WERI-Rb-1 (cell line): ENCODE measurements around the gene TTC33.

Source experiments
- DNase-seq: peaks from one replicate; pipeline ENCODE4 v3.0.0-alpha.2; 2020
- H3K27ac ChIP-seq: fragments of 250-450 bp; sonication (Bioruptor Pico); 2 replicates; pipeline ENCODE4 v1.5.1; 2020; ENCODE audit warnings: mild to moderate bottlenecking, moderate library complexity
- H3K27me3 ChIP-seq: fragments of 250-450 bp; sonication (Bioruptor Pico); 2 replicates; pipeline ENCODE4 v1.5.1; 2021; ENCODE audit warnings: mild to moderate bottlenecking, low read depth, moderate library complexity; ENCODE audit not compliant: insufficient read depth, severe bottlenecking
- H3K36me3 ChIP-seq: fragments of 250-450 bp; sonication (Bioruptor Pico); 2 replicates; pipeline ENCODE4 v1.5.1; 2020; ENCODE audit warnings: mild to moderate bottlenecking, moderate library complexity
- H3K4me3 ChIP-seq: 2 replicates; pipeline ENCODE4 v1.5.1; 2011; ENCODE audit warnings: low read depth, mild to moderate bottlenecking, control low read depth, low read length
- H3K9me3 ChIP-seq: fragments of 250-450 bp; sonication (Bioruptor Pico); 2 replicates; pipeline ENCODE4 v1.5.1; 2021; ENCODE audit warnings: mild to moderate bottlenecking, moderate library complexity; ENCODE audit not compliant: severe bottlenecking
- TF ChIP-seq, protein P1 (sequence below): IDR thresholded peaks from 2 replicates; pipeline ENCODE4 v1.5.1; 2011; ENCODE audit warnings: low read depth, mild to moderate bottlenecking, control low read depth, inconsistent platforms, low read length

The TTC33 gene

DNA sequence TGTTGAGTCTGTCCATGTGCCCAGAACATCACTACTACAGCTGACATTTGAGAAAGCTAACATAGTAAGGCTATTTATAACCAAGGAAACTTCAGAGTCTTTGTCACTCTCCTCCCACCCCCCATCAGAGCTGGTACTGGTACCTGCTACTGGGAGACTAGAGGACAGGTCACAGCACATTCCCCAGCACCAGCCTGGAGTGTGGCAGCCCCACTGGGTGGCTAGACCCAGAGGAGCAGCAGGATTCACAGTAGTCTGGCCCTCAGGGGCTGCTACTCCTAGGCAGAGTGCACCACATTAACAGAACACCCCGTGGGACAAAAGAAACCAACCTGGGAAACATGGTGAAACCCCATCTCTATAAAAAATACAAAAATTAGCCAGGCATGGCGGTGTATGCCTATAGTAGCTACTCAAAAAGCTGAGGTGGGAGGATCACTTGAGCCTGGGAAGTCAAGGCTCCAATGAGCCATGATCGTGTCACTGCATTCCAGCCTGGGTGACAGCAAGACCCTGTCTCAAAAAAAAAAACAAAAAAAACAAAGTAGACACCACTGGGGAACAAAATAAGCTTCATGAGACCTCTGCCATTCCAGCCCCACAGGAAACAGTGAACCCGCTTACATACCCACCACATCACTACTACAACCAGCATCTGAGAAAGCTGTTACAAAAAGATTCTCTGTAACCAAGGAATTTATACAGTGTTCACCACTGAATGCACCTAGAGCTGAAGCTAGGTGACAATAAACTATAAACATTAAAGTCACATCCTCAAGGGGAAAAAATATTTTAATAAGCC is 102.3 kb downstream of the TTC33 start:
- TF ChIP-seq, protein P1, sequence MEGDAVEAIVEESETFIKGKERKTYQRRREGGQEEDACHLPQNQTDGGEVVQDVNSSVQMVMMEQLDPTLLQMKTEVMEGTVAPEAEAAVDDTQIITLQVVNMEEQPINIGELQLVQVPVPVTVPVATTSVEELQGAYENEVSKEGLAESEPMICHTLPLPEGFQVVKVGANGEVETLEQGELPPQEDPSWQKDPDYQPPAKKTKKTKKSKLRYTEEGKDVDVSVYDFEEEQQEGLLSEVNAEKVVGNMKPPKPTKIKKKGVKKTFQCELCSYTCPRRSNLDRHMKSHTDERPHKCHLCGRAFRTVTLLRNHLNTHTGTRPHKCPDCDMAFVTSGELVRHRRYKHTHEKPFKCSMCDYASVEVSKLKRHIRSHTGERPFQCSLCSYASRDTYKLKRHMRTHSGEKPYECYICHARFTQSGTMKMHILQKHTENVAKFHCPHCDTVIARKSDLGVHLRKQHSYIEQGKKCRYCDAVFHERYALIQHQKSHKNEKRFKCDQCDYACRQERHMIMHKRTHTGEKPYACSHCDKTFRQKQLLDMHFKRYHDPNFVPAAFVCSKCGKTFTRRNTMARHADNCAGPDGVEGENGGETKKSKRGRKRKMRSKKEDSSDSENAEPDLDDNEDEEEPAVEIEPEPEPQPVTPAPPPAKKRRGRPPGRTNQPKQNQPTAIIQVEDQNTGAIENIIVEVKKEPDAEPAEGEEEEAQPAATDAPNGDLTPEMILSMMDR: no peak
- no peaks in the 10 kb centered on the region for H3K36me3 ChIP-seq
- H3K9me3 ChIP-seq: no peaks in the 10 kb centered on the region
- no peaks in the 10 kb centered on the region for H3K27me3 ChIP-seq
- DNase-seq: no peak
- no peak overlapping the region for H3K4me3 ChIP-seq
- H3K27ac ChIP-seq: no peak overlapping the region

DNA sequence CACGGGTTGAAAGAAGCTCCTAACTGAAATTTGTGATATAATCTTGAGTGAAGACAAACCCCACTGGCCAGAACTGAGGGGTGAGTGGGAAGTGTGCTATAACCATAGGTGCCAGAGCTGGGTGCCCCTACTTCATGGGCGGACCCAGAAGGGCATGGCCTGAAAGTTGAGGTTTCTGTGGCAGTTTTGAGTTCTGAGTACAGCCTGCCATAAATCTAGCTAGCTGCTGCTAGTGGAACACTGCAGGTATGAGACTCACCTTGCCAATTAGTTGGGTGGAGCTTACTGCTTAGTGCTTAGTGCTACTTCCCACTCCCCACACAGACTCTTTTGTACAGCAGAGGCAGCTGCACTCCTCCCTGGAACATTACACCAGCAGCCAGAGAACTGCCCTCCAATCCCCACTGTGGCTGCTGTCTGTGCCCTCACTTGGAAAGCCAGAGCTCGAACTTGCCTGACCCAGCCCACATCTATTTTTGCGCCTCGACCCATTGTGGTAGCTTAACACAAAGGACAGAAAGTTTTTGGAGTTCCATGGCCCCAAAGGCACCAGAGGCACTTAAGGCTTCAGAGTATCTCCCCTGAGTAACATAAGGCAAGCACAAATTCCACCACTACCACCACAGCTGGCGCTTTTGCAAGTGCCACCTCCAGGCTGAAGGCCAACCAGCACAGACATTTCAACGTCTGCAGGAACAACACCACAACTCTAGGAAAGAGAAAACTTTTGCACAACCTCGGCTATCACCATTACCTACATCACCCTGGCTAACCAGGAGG is 103.1 kb downstream of the TTC33 start:
- Histone ChIP-seq H3K4me3 (no peak overlapping the region), H3K27ac (no peak overlapping the region), H3K27me3 (no peaks in the 10 kb centered on the region), H3K9me3 (no peaks in the 10 kb centered on the region), H3K36me3 (no peaks in the 10 kb centered on the region)
- DNase-seq: no peak
- TF ChIP-seq, protein P1: no peak

DNA sequence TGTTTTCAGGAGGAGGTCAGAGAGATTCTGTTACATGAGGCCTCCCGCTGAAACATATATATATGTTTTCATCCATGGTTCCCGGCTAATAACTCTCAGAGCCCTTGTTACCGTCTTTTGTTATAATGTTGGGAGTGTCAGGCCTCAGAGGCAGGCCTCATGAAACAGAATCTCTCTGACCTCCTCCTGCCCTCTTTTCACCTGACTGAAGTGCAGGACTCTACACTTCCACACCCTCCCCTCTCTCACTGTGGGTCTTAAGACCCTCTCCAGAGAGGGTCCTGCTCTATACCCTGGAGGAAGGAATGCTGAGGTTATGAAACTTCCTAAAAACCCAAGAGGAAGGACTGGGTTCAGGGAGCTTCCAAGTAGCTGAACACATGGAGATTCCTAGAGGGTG is 104.6 kb downstream of the TTC33 start:
- TF ChIP-seq, protein P1: no peak
- H3K27ac ChIP-seq: no peak overlapping the region

DNA sequence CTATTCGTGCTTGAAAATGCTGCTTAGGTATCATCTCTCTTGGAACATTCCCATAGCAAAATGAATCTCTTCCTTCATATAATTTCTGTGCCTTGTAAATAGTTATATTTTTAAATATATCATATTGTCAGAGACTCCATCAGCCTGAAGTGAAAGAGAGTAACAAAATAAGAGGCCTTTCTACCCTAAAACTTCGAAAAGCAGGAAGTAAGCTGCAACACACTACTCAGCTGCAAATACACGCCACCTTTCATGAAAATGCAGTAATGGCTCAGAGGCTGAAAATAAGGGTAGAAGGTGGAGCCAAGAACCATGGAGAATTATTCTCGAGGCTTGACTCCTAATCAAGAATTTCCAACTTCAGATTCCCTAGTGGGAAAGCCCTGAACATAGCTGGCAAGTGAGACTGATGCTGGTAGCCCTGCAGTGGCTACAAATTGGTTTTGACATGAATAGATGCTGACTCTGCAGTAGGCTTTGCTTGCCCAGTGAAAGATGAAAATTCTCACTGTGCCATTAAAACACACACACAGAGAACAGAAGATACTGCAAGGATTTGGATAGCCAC is 106.2 kb downstream of the TTC33 start:
- no peak overlapping the region for H3K4me3 ChIP-seq
- H3K36me3 ChIP-seq: no peaks in the 10 kb centered on the region
- no peaks in the 10 kb centered on the region for H3K27me3 ChIP-seq
- no peak for DNase-seq
- H3K27ac ChIP-seq: no peak overlapping the region
- TF ChIP-seq, protein P1: no peak
- no peaks in the 10 kb centered on the region for H3K9me3 ChIP-seq

More for the DNA sequence above, 104.6 kb downstream of the TTC33 start:
- Histone ChIP-seq H3K4me3 (no peak overlapping the region), H3K9me3 (no peaks in the 10 kb centered on the region), H3K27me3 (no peaks in the 10 kb centered on the region), H3K36me3 (no peaks in the 10 kb centered on the region)
- DNase-seq: no peak

DNA sequence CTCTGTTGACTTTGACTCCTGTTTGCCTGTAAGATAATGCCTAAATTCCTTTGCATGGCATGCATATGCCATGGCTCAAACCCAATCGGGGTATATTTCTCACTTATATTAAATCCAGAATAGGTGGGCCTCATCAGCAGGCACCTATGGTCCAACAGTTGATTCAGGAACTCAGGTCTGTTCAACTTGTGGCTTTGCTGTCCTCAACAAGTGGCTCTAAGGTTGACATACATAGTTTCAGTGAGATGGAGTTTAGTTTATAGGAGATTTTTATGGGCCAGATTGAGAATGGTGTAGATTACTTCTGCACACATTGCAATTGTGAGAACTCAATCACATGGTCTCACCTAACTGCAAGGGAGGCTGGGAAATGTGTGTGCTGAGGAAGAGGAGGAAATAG is 107.6 kb downstream of the TTC33 start:
- TF ChIP-seq, protein P1: no peak
- no peak for DNase-seq
- no peak overlapping the region for H3K4me3 ChIP-seq
- no peaks in the 10 kb centered on the region for H3K9me3 ChIP-seq
- no peaks in the 10 kb centered on the region for H3K27me3 ChIP-seq
- no peaks in the 10 kb centered on the region for H3K36me3 ChIP-seq
- H3K27ac ChIP-seq: no peak overlapping the region
